Measurements from ENCODE around the gene G2E3. TPM values are rescaled to one million over a fixed set of nuclear protein-coding genes. Genes with fewer than 3 reads are reported as not detected.
"Not testable (repeated sequence)": the region's sequence is repeated elsewhere in the genome, so short reads cannot be mapped to it uniquely, and the experiment has no call there.

G2E3 gene
- total and polyA plus RNA-seq, 2 donors (not counting 3 experiments of a cell fraction or from before 2014, with no cell fraction given): 4.2 to 34.8 TPM

GRCh38 chr14:30641207-30641606 lies 82.2 kb downstream of the G2E3 start:
- Histone ChIP-seq H3K79me2 (ENCODE audit: control insufficient read depth, insufficient read depth, low read length) (peaks cover 11% of the 10 kb centered on the region), H3K9ac (replicated peaks; ENCODE audit: extremely low read depth, insufficient read depth, low read length) (no peak overlapping the region), H3K27me3 (ENCODE audit: control insufficient read depth in 2 of 2, insufficient read depth in 2 of 2, low read length in 2 of 2) (no peaks in the 10 kb centered on the region), H3K9me1 (replicated peaks; ENCODE audit: control insufficient read depth, extremely low read depth, insufficient read depth, low read length) (no peaks in the 10 kb centered on the region), H4K20me1 (replicated peaks; ENCODE audit: control insufficient read depth, extremely low read depth, insufficient read depth, low read length) (no peaks in the 10 kb centered on the region), H3K4me1 (ENCODE audit: control insufficient read depth, extremely low read depth, insufficient read depth, low read length) (no peaks in the 10 kb centered on the region), H3K4me3 (replicated peaks in 1 of 3; ENCODE audit: insufficient read depth in 1 of 3, low read depth in 1 of 3, low read length in 3 of 3) (no peak overlapping the region), H2AFZ (ENCODE audit: low read depth, low read length) (no peak overlapping the region), H3K36me3 (ENCODE audit: control insufficient read depth in 2 of 2, extremely low read depth in 1 of 2, insufficient read depth in 2 of 2, low read length in 2 of 2) (peaks cover 0 to 3% of the 10 kb centered on the region in 2 experiments), H3K9me3 (replicated peaks; ENCODE audit: control insufficient read depth, insufficient read depth, low read length) (no peaks in the 10 kb centered on the region), H3K27ac (ENCODE audit: insufficient read depth, low read depth, low read length) (no peak overlapping the region), H3K4me2 (ENCODE audit: insufficient read depth, low read length) (no peak overlapping the region)
- DNase-seq (ENCODE audit: low read depth, low spot score) (no peak), FAIRE-seq (no peak)
- intact Hi-C loops (cut with micrococcal nuclease) (no loop called here), dilution Hi-C loops (cut with MboI; ENCODE audit: extremely low pct_ligation_motif_present, low sequenced_read_pairs) (no loop called here)
- BruUV-seq (replicated peaks): no TSS peak
- TF ChIP-seq CTCF (IDR thresholded peaks at IDR 0.05; ENCODE audit: extremely low read depth in 1 of 2, insufficient read depth in 1 of 2, low read depth in 1 of 2, low read length in 2 of 2) (no peak), POLR2A (IDR thresholded peaks at IDR 0.05; ENCODE audit: low read depth, low read length) (no peak), POLR2AphosphoS5 (IDR thresholded peaks at IDR 0.05; ENCODE audit: insufficient read depth, low read depth, low read length) (no peak), JUN (IDR thresholded peaks at IDR 0.05; ENCODE audit: borderline replicate concordance, insufficient read depth, insufficient read length, low read depth) (no peak), GATA2 (IDR thresholded peaks at IDR 0.05; ENCODE audit: insufficient read depth, insufficient read length, low read depth, low read length) (no peak), EZH2 (IDR thresholded peaks at IDR 0.05; ENCODE audit: borderline replicate concordance, low read depth, low read length, severe bottlenecking) (no peak), FOS (IDR thresholded peaks at IDR 0.05; ENCODE audit: borderline replicate concordance, insufficient read depth, low read length) (no peak)
- TF ChIP-seq, protein P1, sequence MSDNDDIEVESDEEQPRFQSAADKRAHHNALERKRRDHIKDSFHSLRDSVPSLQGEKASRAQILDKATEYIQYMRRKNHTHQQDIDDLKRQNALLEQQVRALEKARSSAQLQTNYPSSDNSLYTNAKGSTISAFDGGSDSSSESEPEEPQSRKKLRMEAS (IDR thresholded peaks at IDR 0.05; ENCODE audit: insufficient read depth, insufficient read length): no peak
- POLR2A ChIA-PET: no interaction called here
- CTCF ChIA-PET: no interaction called here

DNA sequence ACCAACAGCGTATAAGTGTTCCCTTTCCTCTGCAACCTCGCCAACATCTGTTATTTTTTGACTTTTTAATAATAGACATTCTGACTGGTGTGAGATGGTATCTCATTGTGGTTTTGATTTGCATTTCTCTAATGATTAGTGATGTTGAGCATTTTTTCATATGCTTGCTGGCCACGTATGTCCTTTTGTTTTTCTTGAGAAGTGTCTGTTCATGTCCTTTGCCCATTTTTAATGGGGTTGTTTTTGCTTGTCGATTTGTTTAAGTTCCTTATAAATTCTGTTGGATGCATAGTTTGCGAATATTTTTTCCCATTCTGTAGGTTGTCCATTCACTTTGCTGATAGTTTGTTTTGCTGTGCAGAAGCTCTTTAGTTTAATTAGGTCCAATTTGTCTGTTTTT lies 85.5 kb downstream of the G2E3 start:
- H3K36me3 ChIP-seq (ENCODE audit: control insufficient read depth in 2 of 2, extremely low read depth in 1 of 2, insufficient read depth in 2 of 2, low read length in 2 of 2); H4K20me1 ChIP-seq (replicated peaks; ENCODE audit: control insufficient read depth, extremely low read depth, insufficient read depth, low read length); intact Hi-C loops (cut with micrococcal nuclease); H2AFZ ChIP-seq (ENCODE audit: low read depth, low read length); DNase-seq (ENCODE audit: low read depth, low spot score); H3K27ac ChIP-seq (ENCODE audit: insufficient read depth, low read depth, low read length); H3K79me2 ChIP-seq (ENCODE audit: control insufficient read depth, insufficient read depth, low read length); H3K4me3 ChIP-seq (replicated peaks in 1 of 3; ENCODE audit: insufficient read depth in 1 of 3, low read depth in 1 of 3, low read length in 3 of 3); H3K4me2 ChIP-seq (ENCODE audit: insufficient read depth, low read length); H3K27me3 ChIP-seq (ENCODE audit: control insufficient read depth in 2 of 2, insufficient read depth in 2 of 2, low read length in 2 of 2); POLR2A ChIA-PET; H3K9ac ChIP-seq (replicated peaks; ENCODE audit: extremely low read depth, insufficient read depth, low read length); H3K4me1 ChIP-seq (ENCODE audit: control insufficient read depth, extremely low read depth, insufficient read depth, low read length); H3K9me1 ChIP-seq (replicated peaks; ENCODE audit: control insufficient read depth, extremely low read depth, insufficient read depth, low read length); BruUV-seq (replicated peaks); dilution Hi-C loops (cut with MboI; ENCODE audit: extremely low pct_ligation_motif_present, low sequenced_read_pairs); H3K9me3 ChIP-seq (replicated peaks; ENCODE audit: control insufficient read depth, insufficient read depth, low read length); FAIRE-seq: not testable (repeated sequence)
- CTCF ChIA-PET: interaction anchor here (2.2 kb wide), 1 partner anchor 11 kb away, joined by 6 read pairs; no protein-coding TSS in a partner anchor

Data from endothelial cell of umbilical vein (primary cell).